HG03439 (cell line): Measurements from ENCODE around the gene COLEC12.

ENCODE experiments used
- ATAC-seq: cut with Tn5 transposase; IDR thresholded peaks from one replicate; pipeline ENCODE4 v1.9.1; 2021; ENCODE audit warnings: mild to moderate bottlenecking, moderate library complexity; ENCODE audit not compliant: unreplicated experiment

The COLEC12 gene

GRCh38 chr18:446941-447560 lies 53.5 kb downstream of the COLEC12 start:
- no peak for ATAC-seq

- ATAC-seq, result no peak
Observed at GRCh38 chr18:445055-445454, 55.4 kb downstream of the COLEC12 start.

- no peak for ATAC-seq
Observed at GRCh38 chr18:438571-438970, 61.9 kb downstream of the COLEC12 start.

- ATAC-seq, result no peak
Observed at GRCh38 chr18:435940-436339, 64.6 kb downstream of the COLEC12 start.

DNA sequence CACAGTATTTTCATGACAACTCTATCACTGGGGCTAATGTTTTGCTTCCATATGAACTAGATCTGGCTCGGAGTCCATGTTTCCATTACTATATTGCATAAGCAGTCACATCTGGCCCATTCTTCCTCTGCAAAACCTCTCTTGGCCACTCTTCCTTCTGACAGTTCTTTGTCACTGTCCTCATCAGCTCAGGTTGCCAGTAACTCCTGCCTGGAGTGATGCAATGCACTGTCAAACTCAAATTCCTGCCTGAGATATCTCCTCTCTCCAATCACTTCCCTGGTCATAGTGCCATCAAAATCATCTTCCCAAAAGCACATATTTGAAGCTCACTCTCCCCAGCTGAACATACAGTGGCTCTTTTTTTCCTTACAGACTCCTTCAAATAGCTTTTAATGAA lies 66.1 kb downstream of the COLEC12 start:
- no peak for ATAC-seq

DNA sequence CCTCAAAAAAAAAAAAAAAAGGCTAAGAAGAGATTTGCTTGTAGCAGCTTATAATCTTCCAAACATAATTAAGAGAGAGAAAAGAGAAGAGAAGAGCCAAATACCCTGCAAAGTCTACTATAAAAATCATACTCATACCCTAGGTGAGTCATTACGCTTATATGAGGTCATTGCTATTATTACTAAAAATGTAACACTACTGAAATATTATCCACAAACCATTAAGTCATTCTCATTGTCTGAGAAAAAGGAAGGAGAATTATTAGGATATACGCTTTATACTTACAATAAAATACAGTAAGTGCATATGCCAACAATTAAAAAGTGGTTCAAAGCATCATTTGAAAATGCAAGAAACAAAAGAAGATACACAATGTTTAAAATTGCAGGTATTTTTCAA lies 66.5 kb downstream of the COLEC12 start:
- ATAC-seq, result no peak

GRCh38 chr18:433298-433697 lies 67.2 kb downstream of the COLEC12 start:
- ATAC-seq, result no peak

DNA sequence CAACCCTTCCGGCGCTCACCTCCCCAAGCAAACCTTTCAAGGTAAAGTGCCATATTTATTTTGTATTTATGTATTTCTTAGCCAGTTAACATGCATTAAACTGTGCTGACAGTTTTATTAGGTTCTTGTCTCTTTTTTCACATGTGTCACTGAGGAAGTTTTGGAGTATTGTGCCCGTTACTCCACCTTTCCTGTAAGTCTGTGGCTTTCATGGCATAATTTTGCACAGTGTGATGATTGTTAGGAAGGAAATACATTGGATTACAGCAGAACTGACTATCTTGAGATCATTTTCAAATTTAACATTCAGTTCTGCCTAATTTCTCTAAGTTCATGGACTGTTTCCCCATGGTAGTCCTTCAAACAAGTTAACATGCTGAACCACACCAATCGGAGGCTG lies 67.7 kb downstream of the COLEC12 start:
- no peak for ATAC-seq

DNA sequence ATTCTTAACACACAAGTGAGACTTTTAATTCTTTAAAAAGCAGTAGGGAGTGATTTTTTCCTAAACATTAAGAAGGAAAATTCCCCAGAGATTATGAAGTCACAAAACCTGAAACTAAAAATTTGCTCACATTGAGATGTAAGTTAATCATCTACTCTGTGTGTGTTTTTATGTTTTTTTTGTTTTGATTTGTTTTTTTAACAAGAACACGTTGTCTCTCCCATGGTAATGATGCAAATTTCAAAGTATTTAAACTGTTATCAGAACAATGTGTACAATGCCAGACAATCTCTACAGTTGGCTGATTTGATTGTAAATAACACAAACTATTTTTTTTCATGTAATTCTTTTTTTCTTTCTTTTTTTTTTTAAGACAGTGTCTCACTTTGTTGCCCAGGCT lies 71.5 kb downstream of the COLEC12 start:
- ATAC-seq, result no peak

DNA sequence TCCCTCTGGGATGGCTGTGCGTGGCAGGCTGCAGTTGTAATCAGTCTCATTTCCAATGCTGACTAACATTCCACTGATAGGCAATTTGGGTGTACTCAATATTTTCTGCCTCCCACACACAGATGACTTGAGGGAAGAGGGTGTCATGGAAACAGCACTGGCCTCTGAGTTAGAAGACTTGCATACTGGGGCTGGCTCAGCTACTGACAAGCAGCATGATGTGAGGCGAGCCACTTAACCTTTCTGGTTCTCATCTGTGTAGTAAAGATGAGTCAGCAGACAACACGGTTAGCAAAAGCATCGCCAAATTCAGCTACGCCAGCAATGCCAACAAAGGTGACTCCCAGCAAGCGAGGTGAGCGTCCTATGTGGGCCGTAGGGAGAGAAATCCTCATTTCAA lies 73.5 kb downstream of the COLEC12 start:
- ATAC-seq, result no peak

DNA sequence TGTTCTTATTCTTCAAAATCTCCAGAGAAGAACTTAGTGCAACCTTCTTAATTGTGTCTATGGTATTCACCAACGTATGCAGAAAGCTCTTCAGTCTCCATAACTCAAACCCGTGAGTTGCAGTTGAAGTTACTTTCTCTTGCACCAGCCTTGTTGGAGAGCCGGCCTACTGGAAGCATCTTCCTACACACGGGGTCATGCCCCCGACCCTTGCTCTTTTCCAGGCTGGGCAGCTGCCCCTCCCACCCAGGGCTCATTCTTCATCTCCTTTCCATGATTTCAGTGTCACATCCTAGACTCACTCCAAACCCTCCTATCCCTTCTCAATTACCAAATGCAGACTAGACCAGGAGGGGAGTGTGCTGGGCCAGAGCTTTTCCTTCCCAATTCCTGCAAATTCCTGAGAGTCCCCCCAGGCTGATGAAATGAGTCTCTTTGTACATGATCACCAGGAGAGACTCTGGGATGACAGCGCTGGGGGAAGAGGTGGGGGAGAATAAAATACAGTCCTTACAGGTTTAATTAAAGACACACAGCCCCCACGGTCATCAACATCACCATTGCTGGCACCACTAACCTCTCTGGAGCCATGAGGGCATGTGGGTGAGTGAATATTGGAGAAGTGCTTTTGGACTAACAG lies 75.3 kb downstream of the COLEC12 start:
- ATAC-seq, result no peak

- ATAC-seq, result no peak
Observed at GRCh38 chr18:424668-425067, 75.8 kb downstream of the COLEC12 start.

DNA sequence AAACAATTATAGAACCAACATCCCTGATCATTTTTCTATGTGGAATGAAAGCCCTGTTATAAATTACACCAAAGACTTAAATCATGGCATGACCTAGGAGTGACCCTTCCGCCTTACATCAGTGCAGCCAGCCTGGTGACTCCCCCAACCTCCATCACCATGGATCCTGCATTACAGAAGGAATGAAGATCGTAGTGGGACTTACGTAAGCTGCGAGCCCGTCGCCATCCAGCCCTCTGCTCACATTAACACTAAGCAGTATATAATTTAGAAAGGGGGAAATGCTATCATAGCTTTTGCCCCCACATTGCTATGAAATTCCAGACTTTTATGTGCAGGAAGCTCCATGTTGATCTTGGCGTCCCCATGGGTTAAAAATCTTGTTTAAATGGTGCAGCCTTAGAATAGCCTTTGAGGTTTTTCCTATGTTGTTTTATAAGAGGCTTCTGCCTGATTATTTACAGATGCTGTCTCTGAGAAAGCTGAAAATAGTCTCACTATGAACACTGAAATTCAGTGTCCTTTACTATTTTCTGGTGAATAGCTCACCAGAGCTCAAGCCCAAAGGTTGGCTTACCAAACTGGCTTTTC lies 76.3 kb downstream of the COLEC12 start:
- ATAC-seq, result no peak

GRCh38 chr18:422966-423365 lies 77.5 kb downstream of the COLEC12 start:
- no peak for ATAC-seq

GRCh38 chr18:421247-422155 lies 79.0 kb downstream of the COLEC12 start:
- ATAC-seq, result no peak

DNA sequence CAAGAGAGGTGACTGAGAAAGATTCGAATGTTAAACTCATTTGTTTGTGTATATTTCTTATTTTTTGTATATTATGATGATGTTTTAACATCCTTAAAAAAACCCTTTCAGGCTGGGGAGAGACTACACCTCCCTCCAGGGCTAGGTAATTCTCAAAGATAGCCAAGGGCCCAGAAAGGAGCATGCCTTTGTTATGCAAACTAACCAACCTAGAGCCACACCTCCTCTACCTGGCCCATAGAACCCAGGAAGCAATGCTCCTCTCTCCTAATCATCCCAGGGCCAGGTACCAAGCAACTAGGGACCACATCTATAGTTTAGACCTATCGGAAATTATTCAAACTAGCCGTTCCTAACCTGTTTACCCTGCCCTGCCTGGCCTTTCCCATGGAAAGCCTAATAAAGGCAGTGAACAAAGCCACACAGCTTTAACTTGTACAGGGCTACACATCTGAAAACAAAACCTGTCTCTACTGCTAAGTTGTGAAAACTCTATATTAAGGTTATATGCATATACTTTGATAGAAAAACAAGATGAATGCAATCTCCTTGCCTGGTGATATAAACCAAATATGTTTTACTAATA lies 79.7 kb downstream of the COLEC12 start:
- ATAC-seq, result no peak

DNA sequence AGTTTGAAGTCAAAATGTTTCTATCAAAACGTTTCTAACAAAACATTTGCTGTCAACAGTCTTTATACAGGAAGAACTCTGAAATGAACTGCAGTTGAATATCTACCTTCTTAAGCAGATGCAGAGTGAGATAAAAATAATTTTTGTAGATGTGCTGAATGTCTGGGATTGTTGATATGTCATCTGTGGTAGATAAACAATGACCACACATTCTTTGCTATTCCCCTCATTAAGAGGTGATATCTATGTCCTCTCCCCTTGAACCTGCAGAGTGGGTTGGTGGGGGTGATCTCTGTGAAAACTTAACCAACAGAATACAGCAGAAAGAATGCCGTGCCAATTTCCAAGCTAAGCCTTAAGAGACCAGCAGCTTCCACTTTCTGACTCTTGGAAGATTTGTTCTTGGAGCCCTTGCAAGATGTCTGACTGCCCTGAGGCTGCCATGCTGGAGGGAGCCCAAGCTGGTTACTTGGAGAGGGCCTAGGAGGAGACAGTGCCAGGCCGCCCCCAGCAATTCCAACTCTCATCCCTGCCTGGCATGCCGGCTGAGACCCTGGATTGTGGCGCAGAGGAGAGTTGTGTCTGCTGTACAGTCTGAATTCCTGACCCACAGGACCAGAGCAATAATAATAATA lies 80.8 kb downstream of the COLEC12 start:
- no peak for ATAC-seq

GRCh38 chr18:417495-417894 lies 83.0 kb downstream of the COLEC12 start:
- ATAC-seq, result no peak

DNA sequence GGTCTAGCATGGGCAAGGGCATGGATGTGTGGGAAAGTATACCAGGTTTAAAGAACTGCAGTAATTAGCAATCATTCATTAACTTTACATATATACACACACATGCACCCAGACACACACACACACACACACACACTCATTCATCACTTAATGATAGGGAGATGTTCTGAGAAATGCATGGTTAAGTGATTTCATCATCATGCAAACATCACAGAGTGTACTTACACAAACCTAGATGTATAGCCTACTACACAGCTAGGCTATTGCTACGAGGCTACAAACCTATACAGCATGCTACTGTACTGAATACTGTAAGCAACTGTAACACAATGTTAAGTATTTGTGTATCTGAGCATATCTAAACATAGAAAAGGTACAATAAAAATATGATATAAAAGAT lies 83.6 kb downstream of the COLEC12 start:
- no peak for ATAC-seq
